Endothelial cell of umbilical vein (primary cell): Measurements from ENCODE around the gene ANKRD31.

ENCODE experiments used
- CTCF ChIP-seq, 2 donors: IDR thresholded peaks; 1 replicate in 1 of 2; 2 replicates in 1 of 2; pipeline ENCODE4 v1.5.1; 2011; ENCODE audit warnings: low read length in 2 of 2, mild to moderate bottlenecking in 2 of 2, moderate library complexity in 2 of 2, control low read depth in 1 of 2, inconsistent platforms in 1 of 2, low read depth in 1 of 2; ENCODE audit not compliant: insufficient read depth in 1 of 2; ENCODE audit errors: extremely low read depth in 1 of 2
- EZH2 ChIP-seq: IDR thresholded peaks from 2 replicates; pipeline ENCODE4 v1.6.1; 2012; ENCODE audit warnings: borderline replicate concordance, low read depth, mild to moderate bottlenecking, moderate library complexity, low read length, inconsistent platforms; ENCODE audit not compliant: severe bottlenecking
- FOS ChIP-seq: IDR thresholded peaks from 2 replicates; pipeline ENCODE4 v1.6.1; 2011; ENCODE audit warnings: mild to moderate bottlenecking, low read length, moderate library complexity, borderline replicate concordance; ENCODE audit not compliant: insufficient read depth
- GATA2 ChIP-seq: IDR thresholded peaks from 2 replicates; pipeline ENCODE4 v1.7.0; 2011; ENCODE audit warnings: low read depth, mild to moderate bottlenecking, moderate library complexity, mixed read lengths, low read length; ENCODE audit not compliant: insufficient read length, insufficient read depth
- JUN ChIP-seq: IDR thresholded peaks from 2 replicates; pipeline ENCODE4 v1.6.1; 2011; ENCODE audit warnings: borderline replicate concordance, low read depth; ENCODE audit not compliant: insufficient read length, insufficient read depth
- MAX ChIP-seq: IDR thresholded peaks from 2 replicates; pipeline ENCODE4 v1.6.1; 2011; ENCODE audit not compliant: insufficient read depth, insufficient read length
- MYC ChIP-seq: IDR thresholded peaks from one replicate; pipeline ENCODE4 v1.6.1; 2011; ENCODE audit warnings: mild to moderate bottlenecking, low read depth, low read length
- POLR2A ChIP-seq: IDR thresholded peaks from 2 replicates; pipeline ENCODE4 v1.6.1; 2012; ENCODE audit warnings: low read depth, mild to moderate bottlenecking, control low read depth, low read length
- POLR2AphosphoS5 ChIP-seq: IDR thresholded peaks from 2 replicates; pipeline ENCODE4 v1.6.1; 2012; ENCODE audit warnings: low read depth, mild to moderate bottlenecking, control low read depth, low read length, moderate library complexity; ENCODE audit not compliant: insufficient read depth

GRCh38 chr5:75046366-75047142 lies 190.1 kb downstream of the ANKRD31 start:
- TF ChIP-seq MAX = no peak
- no peak for TF ChIP-seq EZH2
- no peak for TF ChIP-seq POLR2AphosphoS5
- TF ChIP-seq POLR2A = no peak
- no peak for TF ChIP-seq JUN
- no peak for TF ChIP-seq CTCF (IDR thresholded peaks at IDR 0.05; ENCODE audit: extremely low read depth in 1 of 2, insufficient read depth in 1 of 2, low read depth in 1 of 2, low read length in 2 of 2)
- TF ChIP-seq MYC = no peak
- TF ChIP-seq FOS = no peak
- TF ChIP-seq GATA2 = no peak
